HUES6 (cell line): ENCODE measurements around the gene GPC6.
A peak's percentile ranks its signal among the peaks of the same experiment; 100 is the strongest.
"Not testable (repeated sequence)": the region's sequence is repeated elsewhere in the genome, so short reads cannot be mapped to it uniquely, and the experiment has no call there.

ENCODE experiments used
- H3K27ac ChIP-seq: 2 replicates; pipeline ENCODE4 v1.7.0; 2013; ENCODE audit warnings: low read depth, mild to moderate bottlenecking, low read length, inconsistent platforms
- H3K27me3 ChIP-seq: 2 replicates; pipeline ENCODE4 v1.6.1; 2013; ENCODE audit warnings: low read length; ENCODE audit not compliant: control insufficient read depth, insufficient read depth
- H3K36me3 ChIP-seq: 2 replicates; pipeline ENCODE4 v1.6.1; 2013; ENCODE audit warnings: low read length; ENCODE audit not compliant: control insufficient read depth, insufficient read depth
- H3K4me1 ChIP-seq: 2 replicates; pipeline ENCODE4 v1.6.1; 2013; ENCODE audit warnings: low read length; ENCODE audit not compliant: control insufficient read depth, insufficient read depth
- H3K4me3 ChIP-seq: 2 replicates; pipeline ENCODE4 v1.5.1; 2013; ENCODE audit warnings: low read depth, low read length
- H3K9ac ChIP-seq: one replicate; pipeline ENCODE4 v1.6.1; 2013; ENCODE audit warnings: mild to moderate bottlenecking, low read length
- H3K9me3 ChIP-seq: 2 replicates; pipeline ENCODE4 v1.6.1; 2013; ENCODE audit warnings: low read depth, low read length; ENCODE audit not compliant: control insufficient read depth, insufficient read depth

Gene GPC6

GRCh38 chr13:94331281-94331680 lies 1104.7 kb downstream of the GPC6 start:
- H3K9ac ChIP-seq, result no peak overlapping the region
- no peak overlapping the region for H3K27ac ChIP-seq
- H3K27me3 ChIP-seq, result no peaks in the 10 kb centered on the region
- H3K9me3 ChIP-seq, result no peaks in the 10 kb centered on the region
- no peak overlapping the region for H3K4me3 ChIP-seq
- peaks cover 21% of the 10 kb centered on the region; the same call in 1 of the 2 replicates for H3K4me1 ChIP-seq
- H3K36me3 ChIP-seq, result no peaks in the 10 kb centered on the region

GRCh38 chr13:94332359-94333096 lies 1105.9 kb downstream of the GPC6 start:
- Histone ChIP-seq H3K9me3 (no peaks in the 10 kb centered on the region), H3K27me3 (no peaks in the 10 kb centered on the region), H3K4me1 (peaks cover 10% of the 10 kb centered on the region; the same call in 1 of the 2 replicates), H3K36me3 (no peaks in the 10 kb centered on the region), H3K4me3 (no peak overlapping the region), H3K9ac (no peak overlapping the region), H3K27ac (no peak overlapping the region)

GRCh38 chr13:94333131-94333820 lies 1106.7 kb downstream of the GPC6 start:
- H3K4me3 ChIP-seq, result no peak overlapping the region
- H3K27ac ChIP-seq, result no peak overlapping the region
- H3K9ac ChIP-seq, result no peak overlapping the region
- H3K27me3 ChIP-seq, result no peaks in the 10 kb centered on the region
- no peaks in the 10 kb centered on the region for H3K36me3 ChIP-seq
- H3K9me3 ChIP-seq, result no peaks in the 10 kb centered on the region
- peaks cover 2% of the 10 kb centered on the region; the same call in 1 of the 2 replicates for H3K4me1 ChIP-seq

- Histone ChIP-seq H3K27ac (no peak overlapping the region), H3K9me3 (no peaks in the 10 kb centered on the region), H3K4me3 (no peak overlapping the region), H3K36me3 (no peaks in the 10 kb centered on the region), H3K9ac (no peak overlapping the region), H3K27me3 (no peaks in the 10 kb centered on the region), H3K4me1 (no peaks in the 10 kb centered on the region)
These were observed 1109.3 kb downstream of the GPC6 start for GRCh38 chr13:94335761-94336526.

- Histone ChIP-seq H3K4me1 (0 out of 2 replicates have a peak, but pooled peaks cover 7% of the 10 kb centered on the region), H3K9me3 (no peaks in the 10 kb centered on the region)
These were observed 1112.6 kb downstream of the GPC6 start for GRCh38 chr13:94339116-94339687.

GRCh38 chr13:94342436-94343242 lies 1116.0 kb downstream of the GPC6 start:
- H3K4me1 ChIP-seq, result peaks cover 21% of the 10 kb centered on the region
- no peak overlapping the region for H3K9ac ChIP-seq
- no peaks in the 10 kb centered on the region for H3K27me3 ChIP-seq
- no peak overlapping the region for H3K4me3 ChIP-seq
- H3K27ac ChIP-seq, result no peak overlapping the region
- no peaks in the 10 kb centered on the region for H3K36me3 ChIP-seq
- H3K9me3 ChIP-seq, result no peaks in the 10 kb centered on the region

More at GRCh38 chr13:94339116-94339687, 1112.6 kb downstream of the GPC6 start:
- H3K4me3 ChIP-seq, result no peak overlapping the region
- no peak overlapping the region for H3K27ac ChIP-seq
- H3K27me3 ChIP-seq, result no peaks in the 10 kb centered on the region
- H3K36me3 ChIP-seq, result no peaks in the 10 kb centered on the region
- no peak overlapping the region for H3K9ac ChIP-seq

GRCh38 chr13:94343243-94343585 lies 1116.6 kb downstream of the GPC6 start:
- Histone ChIP-seq H3K9me3 (no peaks in the 10 kb centered on the region), H3K27ac (no peak overlapping the region)

GRCh38 chr13:94343687-94344086 lies 1117.1 kb downstream of the GPC6 start:
- not testable (repeated sequence) for H3K36me3 ChIP-seq, H3K27ac ChIP-seq, H3K9ac ChIP-seq, H3K27me3 ChIP-seq, H3K9me3 ChIP-seq, H3K4me3 ChIP-seq
- H3K4me1 ChIP-seq, result peaks cover 21% of the 10 kb centered on the region

More at GRCh38 chr13:94343243-94343585, 1116.6 kb downstream of the GPC6 start:
- Histone ChIP-seq H3K4me1 (peaks cover 21% of the 10 kb centered on the region), H3K9ac (no peak overlapping the region), H3K27me3 (no peaks in the 10 kb centered on the region), H3K4me3 (no peak overlapping the region), H3K36me3 (no peaks in the 10 kb centered on the region)

GRCh38 chr13:94344126-94344818 lies 1117.7 kb downstream of the GPC6 start:
- Histone ChIP-seq H3K4me3 (peak overlapping the region; percentile 10; the same call in 1 of the 2 replicates), H3K36me3 (no peaks in the 10 kb centered on the region), H3K9me3 (no peaks in the 10 kb centered on the region), H3K4me1 (peaks cover 21% of the 10 kb centered on the region), H3K9ac (no peak overlapping the region), H3K27ac (no peak overlapping the region), H3K27me3 (no peaks in the 10 kb centered on the region)
